ENCODE measurements around the gene CDH4. TPM values are rescaled to one million over a fixed set of nuclear protein-coding genes. Genes with fewer than 3 reads are reported as not detected.

The CDH4 gene
- total and polyA plus RNA-seq, 2 of the 4 experiments (the other 2 are of a cell fraction): 1.6 to 3.5 TPM

- Histone ChIP-seq H3K4me2 (ENCODE audit: low read depth, low read length) (no peak overlapping the region), H4K91ac (ENCODE audit: insufficient read depth, low read depth, low read length) (no peak overlapping the region), H2AK5ac (ENCODE audit: low read depth, low read length) (no peak overlapping the region), H3K4me3 (ENCODE audit: insufficient read depth, low read depth, low read length) (no peak overlapping the region), H3K9ac (ENCODE audit: low read depth, low read length) (no peak overlapping the region), H4K5ac (ENCODE audit: low read depth, low read length) (no peak overlapping the region), H3K56ac (ENCODE audit: extremely low read depth, insufficient read depth, low read length) (no peak overlapping the region), H4K20me1 (ENCODE audit: insufficient read depth, low read length) (no peaks in the 10 kb centered on the region), H2AK9ac (replicated peaks; ENCODE audit: low read depth, low read length, poor library complexity) (no peak overlapping the region), H3K23ac (ENCODE audit: low read depth, low read length) (no peak overlapping the region), H3K18ac (ENCODE audit: low read depth, low read length) (no peak overlapping the region), H3K4ac (ENCODE audit: low read depth, low read length) (no peak overlapping the region), H2AFZ (replicated peaks; ENCODE audit: low read length, poor library complexity) (no peak overlapping the region), H3K27me3 (ENCODE audit: control insufficient read depth, insufficient read depth, low read length) (no peaks in the 10 kb centered on the region), H3K4me1 (ENCODE audit: control insufficient read depth, insufficient read depth, low read length) (no peaks in the 10 kb centered on the region), H2BK20ac (ENCODE audit: low read depth, low read length) (no peak overlapping the region), H3K14ac (replicated peaks; ENCODE audit: low read depth, low read length) (no peak overlapping the region), H3K9me1 (ENCODE audit: insufficient read depth, low read length) (no peaks in the 10 kb centered on the region), H2BK15ac (ENCODE audit: low read depth, low read length) (no peak overlapping the region), H3K27ac (ENCODE audit: insufficient read depth, low read length) (no peak overlapping the region), H3K36me3 (ENCODE audit: control insufficient read depth, insufficient read depth, low read length) (no peaks in the 10 kb centered on the region), H3K9me3 (ENCODE audit: control insufficient read depth, insufficient read depth, low read length) (no peaks in the 10 kb centered on the region), H4K8ac (ENCODE audit: low read depth in 2 of 2, low read length in 2 of 2) (no peak overlapping the region), H2BK120ac (ENCODE audit: low read depth, low read length) (no peak overlapping the region), H3K79me1 (ENCODE audit: low read depth in 1 of 2, low read length in 2 of 2) (no peaks in the 10 kb centered on the region), H2BK5ac (ENCODE audit: low read depth, low read length, poor library complexity, severe bottlenecking) (no peak overlapping the region)
- intact Hi-C loops (cut with micrococcal nuclease): no loop called here
- ATAC-seq (ENCODE audit: low read depth) (no peak; the same call in 1 of the 2 replicates), DNase-seq (no peak)
- WGBS, 2 experiments (ENCODE audit: extremely low coverage in 2 of 2, insufficient read length in 1 of 2): 53% methylated on average over 3 of the region's 7 CpGs; no CpG with 5 or more reads in 1 of the 2 experiments
- POLR2A ChIA-PET (ENCODE audit: unreplicated experiment): no interaction called here
- no TSS peak for BruUV-seq (replicated peaks)
- dilution Hi-C loops (cut with HindIII; ENCODE audit: low sequenced_read_pairs, unreplicated experiment): no loop called here
- CTCF ChIA-PET: no interaction called here
- in situ Hi-C loops (cut with MboI; ENCODE audit: low sequenced_read_pairs): no loop called here
- TF ChIP-seq SMC3 (IDR thresholded peaks at IDR 0.05; ENCODE audit: low read depth, low read length): no peak
- TF ChIP-seq RCOR1 (IDR thresholded peaks at IDR 0.05; ENCODE audit: insufficient replicate concordance, low read length): no peak
- no peak for TF ChIP-seq MAZ (IDR thresholded peaks at IDR 0.05; ENCODE audit: borderline replicate concordance, low read depth, low read length)
- no peak for TF ChIP-seq USF2 (IDR thresholded peaks at IDR 0.05; ENCODE audit: low read depth, low read length)
- no peak for TF ChIP-seq RFX5 (IDR thresholded peaks at IDR 0.05; ENCODE audit: low read depth, low read length)
- TF ChIP-seq BHLHE40 (IDR thresholded peaks at IDR 0.05; ENCODE audit: low read depth, low read length): no peak
- no peak for TF ChIP-seq ELK1 (IDR thresholded peaks at IDR 0.05; ENCODE audit: borderline replicate concordance, low read depth, low read length)
- TF ChIP-seq CTCF (conservative IDR thresholded peaks at IDR 0.05; ENCODE audit: low read depth, low read length): no peak
- TF ChIP-seq CHD1 (IDR thresholded peaks at IDR 0.05; ENCODE audit: low read depth, low read length): no peak
- no peak for TF ChIP-seq CEBPB (IDR thresholded peaks at IDR 0.05; ENCODE audit: low read depth, low read length)
- no peak for TF ChIP-seq MAFK (IDR thresholded peaks at IDR 0.05; ENCODE audit: low read depth, low read length)
- TF ChIP-seq NFE2L2 (IDR thresholded peaks at IDR 0.05; ENCODE audit: low read depth, low read length): no peak
- TF ChIP-seq FOS (IDR thresholded peaks at IDR 0.05; ENCODE audit: low read depth, low read length): no peak
- no peak for TF ChIP-seq RAD21 (IDR thresholded peaks at IDR 0.05; ENCODE audit: low read length)
- no peak for TF ChIP-seq MXI1 (IDR thresholded peaks at IDR 0.05; ENCODE audit: borderline replicate concordance, low read depth, low read length)
- no peak for TF ChIP-seq POLR2A (IDR thresholded peaks at IDR 0.05; ENCODE audit: low read depth, low read length)
These were observed 583.2 kb downstream of the CDH4 start for GRCh38 chr20:61835301-61835700.

Measured in IMR-90 (cell line).